Islet of Langerhans (tissue), 1 donor: ENCODE measurements around the gene OTUB2.

Experiments
- FAIRE-seq: peaks from one replicate; lab custom pipeline; 2011; peaks lifted over from hg19 to GRCh38; lab: Jason Lieb, UNC

The OTUB2 gene

GRCh38 chr14:94026173-94026888 lies at the start of gene OTUB2:
OTUB2 (plus strand) TSS chr14:94026340; CDS start chr14:94026538, 198 bp downstream.
- peak; percentile 96 for FAIRE-seq

- FAIRE-seq = no peak
Measured at GRCh38 chr14:93976477-93977057, 49.6 kb upstream of the OTUB2 start, which contains the start of gene ASB2. ASB2 (minus strand) TSS chr14:93976570; CDS start chr14:93964539, 12,031 bp downstream.

DNA sequence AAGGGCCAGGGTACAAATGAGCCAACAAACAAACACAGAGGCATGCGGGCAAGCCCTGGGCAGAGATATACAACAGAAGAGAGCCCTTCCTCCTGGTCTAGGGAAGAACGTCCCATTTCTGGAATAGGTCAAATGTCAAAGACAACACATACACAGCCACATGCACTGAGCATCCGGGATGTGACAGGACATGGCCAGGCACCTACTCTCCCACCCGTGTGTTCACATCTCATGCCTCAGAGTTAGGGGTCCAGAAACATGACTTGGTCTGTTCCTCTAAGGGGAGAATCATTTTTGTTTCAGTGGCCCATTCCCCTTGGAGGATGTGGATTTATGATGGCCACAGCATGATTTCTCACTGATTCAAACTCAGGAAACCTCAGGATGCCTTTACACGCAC lies 49.0 kb upstream of the OTUB2 start:
- no peak for FAIRE-seq

DNA sequence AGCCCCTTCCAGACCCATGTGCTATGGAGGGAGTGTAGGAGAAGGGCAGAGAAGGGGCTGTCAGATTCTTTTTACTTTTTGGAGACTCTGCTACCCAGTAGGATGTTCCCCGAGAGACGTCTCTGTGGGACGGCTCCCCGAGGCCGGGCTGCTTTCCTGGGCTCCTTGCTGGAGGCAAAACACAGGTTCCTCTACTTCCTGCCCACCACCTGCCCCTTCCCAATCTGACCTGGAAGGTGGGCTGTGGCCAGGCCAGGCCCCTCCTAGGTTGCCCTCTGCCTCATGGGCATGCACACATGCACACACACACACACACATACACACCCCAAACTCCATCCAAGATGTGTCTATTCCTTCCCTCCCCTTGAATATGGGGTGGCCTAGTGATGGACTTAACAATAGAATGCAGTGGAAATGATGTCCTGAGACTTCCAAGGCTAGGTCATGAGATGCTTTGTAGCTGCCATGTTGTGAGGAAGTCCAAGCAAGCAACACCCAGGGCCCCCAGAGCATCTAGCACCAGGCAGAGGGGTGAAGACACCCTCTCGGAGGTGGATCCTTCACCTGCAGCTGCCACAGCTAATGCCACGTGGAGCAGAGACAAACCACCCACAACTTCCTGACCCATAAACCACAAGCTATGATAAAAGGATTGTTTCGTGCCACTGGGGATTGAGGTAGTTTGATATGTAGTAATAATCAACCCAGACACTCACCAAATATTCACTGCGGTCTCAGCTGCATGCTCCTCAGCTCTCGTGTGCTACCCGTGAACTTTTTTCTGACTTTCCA lies 48.2 kb upstream of the OTUB2 start:
- no peak for FAIRE-seq

DNA sequence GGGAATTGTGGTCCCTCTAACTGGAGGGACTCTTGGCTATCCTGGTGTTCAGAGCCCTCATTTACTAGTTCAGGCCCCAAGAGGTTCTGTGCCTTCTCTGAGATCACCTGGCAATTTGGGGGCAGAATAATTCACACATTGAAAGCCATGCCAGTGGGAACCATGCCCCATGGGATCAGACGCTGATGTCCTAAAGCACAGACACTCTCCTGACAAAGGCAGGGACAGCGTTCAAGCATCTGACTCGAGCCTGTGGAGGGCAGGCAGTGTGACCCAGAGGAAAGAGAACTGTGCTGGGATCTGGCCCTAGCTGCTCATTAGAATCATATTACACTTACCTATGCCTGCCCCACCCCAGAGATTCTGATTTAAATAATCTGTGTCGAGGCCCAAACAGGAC lies 47.4 kb upstream of the OTUB2 start:
- FAIRE-seq = no peak

DNA sequence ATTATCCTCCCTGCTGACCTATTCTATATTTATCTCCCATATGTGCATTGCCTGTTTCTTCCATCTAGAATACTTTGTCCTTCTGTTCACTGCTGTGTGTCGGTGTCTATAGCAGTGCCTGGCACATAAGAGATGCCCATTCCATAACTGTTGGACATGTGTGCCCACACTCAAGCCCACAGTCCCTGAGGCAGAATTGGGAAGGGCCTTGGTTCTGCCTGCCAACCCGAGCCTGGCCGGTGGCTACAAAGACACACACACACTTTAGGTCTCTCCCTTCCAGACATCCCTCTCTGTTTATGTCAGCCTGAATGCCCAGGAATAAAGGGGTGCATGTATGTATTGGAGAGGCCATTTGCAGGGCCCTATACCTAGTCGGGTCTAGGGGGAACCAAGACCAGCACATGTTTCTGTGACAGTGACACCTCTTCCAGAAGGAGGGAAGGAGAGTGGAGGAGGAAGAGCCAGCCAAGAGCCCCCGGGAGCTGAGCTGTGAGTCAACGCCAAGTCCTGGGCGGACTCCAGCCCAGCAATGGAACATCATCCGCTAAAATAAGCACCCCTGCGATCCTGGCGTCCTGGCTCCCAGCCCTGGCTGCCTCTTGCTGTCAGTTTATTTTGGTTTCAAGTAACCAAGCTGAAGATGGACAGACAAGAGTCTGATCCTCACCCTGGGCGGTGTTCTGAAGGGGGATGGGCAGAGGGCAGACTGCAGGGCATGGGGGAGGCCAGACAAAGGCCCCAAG lies 45.5 kb upstream of the OTUB2 start:
- no peak for FAIRE-seq

- no peak for FAIRE-seq
Measured at GRCh38 chr14:93981316-93982229, 44.6 kb upstream of the OTUB2 start.

- FAIRE-seq = no peak
Measured at GRCh38 chr14:93982230-93983007, 43.7 kb upstream of the OTUB2 start.

- FAIRE-seq = no peak
Measured at GRCh38 chr14:93984070-93984469, 42.1 kb upstream of the OTUB2 start.

DNA sequence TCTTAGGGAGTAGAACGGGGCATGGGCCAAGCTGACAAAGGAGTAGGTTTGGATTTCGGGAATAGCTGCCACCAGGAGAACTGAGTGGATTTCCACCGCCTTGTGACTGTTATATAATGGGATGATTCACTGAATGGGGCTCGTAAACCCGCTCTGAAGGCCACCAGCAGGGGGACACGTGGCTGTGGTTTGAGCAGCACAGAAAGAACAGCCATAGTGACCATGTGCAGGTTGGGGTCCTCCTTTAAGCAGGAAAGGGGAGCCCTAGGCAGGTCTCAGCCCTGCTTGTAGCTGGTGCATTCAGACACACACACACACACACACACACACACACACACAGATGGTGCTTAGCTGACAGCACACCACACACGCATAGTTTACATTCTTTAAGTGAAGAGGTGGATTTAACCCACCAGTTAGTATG lies 41.1 kb upstream of the OTUB2 start:
- FAIRE-seq = no peak

DNA sequence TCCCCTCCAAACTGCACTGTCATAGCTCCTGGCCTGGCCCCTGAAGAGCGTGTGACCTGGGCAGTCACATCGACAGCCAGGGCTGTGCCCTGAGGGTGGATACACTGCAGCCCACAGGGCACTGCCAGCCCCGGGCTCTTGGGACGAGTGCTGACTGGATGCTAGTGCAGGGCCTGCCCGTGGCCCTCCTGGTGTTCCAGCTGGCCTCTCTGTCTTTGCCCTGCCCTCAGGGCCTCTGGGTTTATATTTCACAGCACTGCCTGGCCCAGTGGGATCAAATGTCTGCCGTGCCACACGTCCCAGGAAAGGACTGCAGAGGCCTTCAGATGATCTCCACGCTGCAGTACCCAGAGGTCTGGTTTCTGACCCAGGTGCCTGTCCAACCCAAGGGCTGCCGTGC lies 39.2 kb upstream of the OTUB2 start:
- FAIRE-seq = no peak

DNA sequence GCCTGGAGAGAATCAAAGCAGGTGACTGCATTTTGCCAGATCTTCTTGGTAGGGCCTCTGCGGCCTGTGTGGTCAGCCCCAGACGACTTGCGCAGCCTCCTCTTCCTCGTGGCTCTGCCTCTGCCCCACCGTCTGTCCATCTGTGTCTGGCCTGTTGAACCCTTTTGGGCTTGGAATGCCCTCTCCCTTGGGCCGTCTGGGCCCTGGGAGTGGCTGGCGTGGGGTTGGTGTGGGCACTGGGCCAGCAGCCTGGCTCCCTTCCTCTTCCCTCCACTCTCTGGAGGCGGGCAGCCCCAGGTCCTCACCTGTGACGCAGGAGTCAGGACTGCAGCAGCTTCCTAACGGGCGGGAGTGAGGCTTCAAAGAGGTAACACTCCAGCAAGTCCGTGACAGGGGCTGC lies 38.8 kb upstream of the OTUB2 start:
- no peak for FAIRE-seq

DNA sequence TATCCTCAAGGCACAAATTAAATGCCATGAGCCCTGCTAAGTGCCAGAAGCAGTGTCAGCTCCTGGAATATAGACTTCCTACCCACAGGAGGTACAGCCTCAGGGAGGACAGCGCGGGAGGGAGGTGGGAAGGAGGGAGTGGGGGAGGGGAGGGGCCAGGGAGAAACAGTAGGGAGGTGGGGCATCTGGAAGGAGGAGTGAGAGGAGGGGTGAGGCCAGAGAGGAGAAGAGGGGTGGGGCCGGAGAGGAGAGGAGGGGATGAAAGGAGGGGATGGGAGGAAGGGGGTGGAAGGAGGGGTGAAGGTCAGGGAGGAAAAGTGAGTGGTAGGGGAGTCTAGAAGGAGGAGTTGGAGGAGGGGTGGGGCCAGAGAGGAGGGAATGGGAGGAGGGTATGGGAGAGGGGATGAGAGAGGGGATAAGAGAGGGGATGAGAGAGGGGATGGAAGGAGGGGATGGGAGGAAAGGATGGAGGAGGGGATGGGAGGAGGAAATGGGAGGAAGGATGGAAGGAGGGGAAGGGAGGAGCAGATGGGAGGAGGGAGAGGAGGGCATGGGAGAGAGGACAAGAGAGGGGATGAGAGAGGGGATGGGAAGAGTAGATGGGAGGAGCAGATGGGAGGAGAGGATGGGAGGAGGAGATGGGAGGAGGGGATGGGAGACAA lies 38.2 kb upstream of the OTUB2 start:
- no peak for FAIRE-seq

GRCh38 chr14:93989939-93990338 lies 36.2 kb upstream of the OTUB2 start:
- FAIRE-seq = no peak

GRCh38 chr14:93991212-93991611 lies 34.9 kb upstream of the OTUB2 start:
- FAIRE-seq = no peak

DNA sequence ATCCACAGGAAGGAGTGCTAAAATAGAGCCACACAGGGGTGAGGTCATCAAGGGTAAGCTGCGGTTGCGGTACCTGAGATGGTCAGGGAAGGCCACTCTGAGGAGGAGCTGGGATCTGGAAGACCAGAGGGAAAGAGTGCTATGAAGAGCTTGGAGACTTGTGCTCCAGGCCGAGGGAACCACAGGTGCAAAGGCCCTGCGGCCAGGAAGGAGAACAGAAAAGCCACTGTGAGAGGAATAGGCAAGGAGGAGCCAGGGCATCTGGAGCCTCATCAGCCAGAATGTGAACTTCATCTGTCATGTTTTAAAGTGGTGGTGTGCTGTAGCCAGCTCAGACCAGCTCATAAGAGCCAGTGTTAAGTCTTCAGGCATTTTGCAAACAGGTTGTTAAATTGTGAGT lies 34.5 kb upstream of the OTUB2 start:
- no peak for FAIRE-seq

- no peak for FAIRE-seq
Measured at GRCh38 chr14:93993382-93993781, 32.8 kb upstream of the OTUB2 start.

- no peak for FAIRE-seq
Measured at GRCh38 chr14:93994919-93995682, 31.0 kb upstream of the OTUB2 start.

GRCh38 chr14:93996130-93996695 lies 29.9 kb upstream of the OTUB2 start:
- no peak for FAIRE-seq
